Measurements from ENCODE around the gene CEP162.

DNA sequence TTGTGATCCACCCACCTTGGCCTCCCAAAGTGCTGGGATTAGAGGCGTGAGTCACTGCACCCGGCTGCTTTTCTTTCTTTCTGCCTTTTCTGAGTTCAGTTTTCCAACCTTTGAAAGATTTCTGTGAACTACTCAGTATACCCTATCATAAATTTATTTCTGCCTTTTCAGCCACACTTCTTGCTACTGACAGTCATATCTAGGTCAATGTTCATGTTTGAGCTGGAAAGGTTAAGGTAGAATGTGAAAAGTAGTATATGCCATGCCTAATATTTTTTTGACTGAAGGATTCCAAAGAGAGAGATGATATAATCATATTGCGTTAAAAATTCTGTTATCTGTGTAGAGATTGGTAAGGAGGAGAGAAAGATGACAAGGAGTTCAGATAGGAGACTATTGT lies 25.9 kb upstream of the CEP162 start:
- TF ChIP-seq, protein P1, sequence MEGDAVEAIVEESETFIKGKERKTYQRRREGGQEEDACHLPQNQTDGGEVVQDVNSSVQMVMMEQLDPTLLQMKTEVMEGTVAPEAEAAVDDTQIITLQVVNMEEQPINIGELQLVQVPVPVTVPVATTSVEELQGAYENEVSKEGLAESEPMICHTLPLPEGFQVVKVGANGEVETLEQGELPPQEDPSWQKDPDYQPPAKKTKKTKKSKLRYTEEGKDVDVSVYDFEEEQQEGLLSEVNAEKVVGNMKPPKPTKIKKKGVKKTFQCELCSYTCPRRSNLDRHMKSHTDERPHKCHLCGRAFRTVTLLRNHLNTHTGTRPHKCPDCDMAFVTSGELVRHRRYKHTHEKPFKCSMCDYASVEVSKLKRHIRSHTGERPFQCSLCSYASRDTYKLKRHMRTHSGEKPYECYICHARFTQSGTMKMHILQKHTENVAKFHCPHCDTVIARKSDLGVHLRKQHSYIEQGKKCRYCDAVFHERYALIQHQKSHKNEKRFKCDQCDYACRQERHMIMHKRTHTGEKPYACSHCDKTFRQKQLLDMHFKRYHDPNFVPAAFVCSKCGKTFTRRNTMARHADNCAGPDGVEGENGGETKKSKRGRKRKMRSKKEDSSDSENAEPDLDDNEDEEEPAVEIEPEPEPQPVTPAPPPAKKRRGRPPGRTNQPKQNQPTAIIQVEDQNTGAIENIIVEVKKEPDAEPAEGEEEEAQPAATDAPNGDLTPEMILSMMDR (IDR thresholded peaks at IDR 0.05; ENCODE audit: low read depth, low read length, poor library complexity, severe bottlenecking): no peak
- no peak for TF ChIP-seq EZH2phosphoT487 (IDR thresholded peaks at IDR 0.05; ENCODE audit: borderline replicate concordance, low read length)
